HG03060 (cell line): ENCODE data around the gene TCF12.

Experiments used
- ATAC-seq: cut with Tn5 transposase; IDR thresholded peaks from one replicate; pipeline ENCODE4 v1.9.1; 2021; ENCODE audit warnings: low read depth, moderate number of reproducible peaks; ENCODE audit not compliant: unreplicated experiment

TCF12 gene

DNA sequence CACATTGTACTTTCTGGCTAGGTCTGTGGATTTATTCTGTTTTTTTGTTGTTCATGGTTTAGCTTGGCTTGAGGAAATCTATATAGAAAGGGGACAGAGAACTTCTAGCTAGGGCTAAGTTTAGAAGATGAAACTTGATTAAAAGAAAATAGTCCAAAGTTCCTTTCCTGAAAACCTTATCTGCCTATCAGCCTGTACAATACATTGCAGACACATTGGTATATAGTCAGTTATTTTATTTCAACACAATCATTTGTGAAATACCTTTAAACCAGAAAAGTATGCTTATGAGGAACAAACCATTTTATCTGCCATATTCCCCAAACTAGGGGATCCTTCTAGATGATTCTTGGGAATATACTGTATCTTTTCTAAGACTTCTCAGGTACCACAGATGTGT is 310.6 kb downstream of the TCF12 start:
- no peak for ATAC-seq

DNA sequence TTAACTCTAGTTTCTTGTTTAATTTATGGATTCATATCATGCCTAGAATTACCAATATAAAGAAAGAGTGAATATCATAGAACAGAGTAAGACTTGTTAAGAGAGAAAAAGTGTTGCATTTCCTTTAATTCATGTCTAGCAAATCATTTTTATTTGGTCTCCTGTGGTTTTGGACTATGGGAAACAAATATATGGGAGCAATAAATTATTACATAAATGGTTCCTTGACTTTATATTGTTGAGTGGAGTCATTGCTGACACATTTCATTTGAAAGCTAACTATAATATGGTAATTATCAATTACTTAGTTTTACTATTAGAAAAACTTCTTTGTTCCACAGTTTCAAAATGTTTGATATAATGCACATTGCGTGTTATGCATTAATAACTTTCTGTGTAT is 313.1 kb downstream of the TCF12 start:
- ATAC-seq: no peak

DNA sequence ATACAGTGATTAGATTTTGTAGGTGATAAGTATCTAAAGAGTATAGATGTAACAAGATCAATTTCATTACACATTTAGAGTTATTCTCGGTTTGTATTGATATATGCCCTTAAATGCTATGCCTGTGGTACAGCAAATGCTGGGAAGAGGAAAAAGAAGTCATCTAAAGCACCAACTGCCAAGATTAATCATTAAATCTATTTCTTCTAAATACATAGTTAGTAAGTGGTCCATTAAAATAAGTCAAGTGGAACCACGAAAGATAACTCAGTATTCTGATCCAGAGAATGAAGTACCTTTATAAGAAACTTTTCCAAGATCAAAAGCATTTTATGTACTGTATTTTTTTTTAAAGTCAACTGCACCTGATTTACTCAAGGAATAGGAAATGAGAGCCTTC is 315.7 kb downstream of the TCF12 start:
- ATAC-seq: no peak

DNA sequence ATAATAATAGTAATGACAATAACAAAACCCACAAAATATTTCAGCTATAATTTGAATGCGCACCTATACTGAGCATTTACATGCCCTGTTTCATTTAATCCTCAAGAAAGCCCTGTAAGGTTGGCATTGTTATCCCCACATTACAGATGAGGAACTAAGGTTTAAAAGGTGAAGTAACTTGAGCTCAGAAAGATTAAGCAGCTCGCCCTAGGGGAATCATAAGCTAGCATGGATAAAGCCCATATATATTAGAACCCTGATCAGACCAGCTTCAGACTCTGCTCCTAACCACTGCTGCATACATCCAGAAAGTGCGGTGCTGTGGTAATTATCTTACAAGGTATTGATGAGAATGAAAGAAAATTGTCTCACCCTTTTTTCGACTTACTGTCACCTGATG is 316.7 kb downstream of the TCF12 start:
- no peak for ATAC-seq

DNA sequence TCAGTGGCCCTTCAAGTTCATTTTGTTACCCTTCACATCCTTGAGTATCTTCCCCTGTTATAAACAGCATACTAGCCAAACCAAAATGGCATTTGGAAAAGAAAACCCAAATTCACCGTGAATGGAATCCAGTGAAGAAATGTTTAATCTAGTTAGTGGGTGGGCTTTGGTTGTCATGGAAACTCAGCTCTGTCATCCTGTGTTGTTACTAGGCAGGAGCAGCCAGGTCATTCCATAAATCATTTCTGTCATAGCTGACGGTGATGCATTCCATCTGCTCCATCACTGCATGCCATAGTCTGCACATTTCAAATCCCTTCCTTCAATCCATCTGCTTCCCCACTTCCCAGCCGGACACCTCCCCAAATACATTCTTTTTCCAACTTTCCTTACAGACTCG is 317.4 kb downstream of the TCF12 start:
- ATAC-seq: no peak

DNA sequence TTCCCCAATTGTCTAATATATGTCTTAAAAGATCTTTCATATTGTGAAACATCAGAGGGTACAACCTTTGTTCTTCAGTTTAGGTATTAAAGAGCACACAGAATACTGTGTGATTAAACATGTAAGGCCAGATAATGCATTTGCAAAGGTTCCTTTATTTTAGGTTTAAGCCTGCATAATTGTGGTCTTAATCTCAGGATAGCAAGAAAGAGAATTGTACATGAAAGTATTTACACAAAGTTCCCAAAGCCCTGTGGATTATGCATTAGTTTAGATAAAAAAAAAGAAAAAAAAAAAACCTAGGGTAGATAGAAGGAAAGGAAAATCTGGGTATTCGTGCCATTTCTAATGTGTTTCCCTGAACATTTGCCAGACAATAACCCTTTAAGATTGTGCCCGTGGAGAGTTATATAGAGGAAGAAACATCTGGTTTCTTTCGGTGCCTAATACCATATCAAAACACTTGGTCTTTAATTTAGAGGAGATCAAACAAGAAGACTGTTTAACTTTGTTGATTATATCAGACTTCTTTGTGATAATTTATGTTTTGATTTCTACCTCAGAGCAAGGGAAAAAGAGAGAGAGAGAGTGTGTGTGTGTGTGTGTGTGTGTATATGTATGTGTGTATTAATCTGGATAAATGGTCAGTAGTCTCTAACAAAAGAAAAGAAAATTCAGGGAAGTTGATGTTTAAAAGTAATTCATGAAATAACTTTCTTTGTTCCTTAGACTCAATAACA is 318.3 kb downstream of the TCF12 start:
- ATAC-seq: no peak

DNA sequence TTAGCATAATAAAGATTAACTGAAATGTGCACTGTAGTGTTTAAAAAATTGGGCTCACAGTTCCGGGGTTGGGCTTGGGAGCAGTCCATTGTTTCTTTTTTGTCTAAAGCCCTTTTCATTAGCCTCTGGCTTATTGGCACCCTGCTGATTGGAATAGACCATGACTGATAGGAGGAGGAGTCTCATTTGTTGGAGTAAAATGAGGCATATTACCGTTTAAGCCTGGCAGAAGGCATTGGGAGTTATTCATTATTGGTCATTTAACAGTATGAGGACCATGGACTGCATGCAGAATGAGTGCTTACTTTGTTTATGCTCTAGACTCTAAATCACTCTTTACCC is 318.8 kb downstream of the TCF12 start:
- no peak for ATAC-seq

DNA sequence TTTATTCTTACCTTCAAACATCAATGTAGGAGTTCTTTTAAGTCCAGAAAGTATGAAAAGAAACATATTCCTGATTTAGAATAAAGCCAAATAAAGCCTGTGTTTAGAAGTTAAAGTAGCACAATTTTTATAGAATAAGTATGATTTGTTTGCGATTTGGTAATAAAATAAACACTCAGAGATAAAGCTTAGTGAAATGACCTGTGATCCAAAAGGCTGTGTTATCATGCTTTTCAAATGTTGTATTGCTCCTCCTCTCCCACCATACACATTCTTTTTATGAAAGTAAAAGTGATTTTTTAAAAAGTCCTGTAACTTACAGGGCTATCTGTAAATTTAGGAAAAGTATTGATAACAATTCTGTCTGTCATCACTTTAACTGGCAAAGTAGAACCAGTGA is 319.2 kb downstream of the TCF12 start:
- no peak for ATAC-seq

DNA sequence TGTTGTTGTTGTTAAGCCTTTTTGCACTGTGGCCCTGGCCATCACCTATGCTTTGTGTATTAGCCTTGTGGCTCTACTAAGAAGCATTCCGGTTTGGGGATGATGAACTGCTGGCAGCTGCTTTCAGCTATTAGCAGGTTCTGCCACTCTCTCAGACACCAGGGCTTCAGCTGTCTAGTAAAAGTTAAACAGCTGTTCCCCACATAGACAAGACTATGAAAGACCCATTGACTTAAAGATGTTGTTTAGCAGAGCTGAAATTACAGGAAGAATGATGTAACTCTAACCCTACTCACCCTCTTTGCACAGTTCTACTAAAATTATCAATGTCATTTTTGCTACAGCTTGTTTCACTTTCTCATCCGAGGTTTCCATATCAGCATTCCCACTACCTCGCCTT is 326.7 kb downstream of the TCF12 start:
- ATAC-seq: no peak

DNA sequence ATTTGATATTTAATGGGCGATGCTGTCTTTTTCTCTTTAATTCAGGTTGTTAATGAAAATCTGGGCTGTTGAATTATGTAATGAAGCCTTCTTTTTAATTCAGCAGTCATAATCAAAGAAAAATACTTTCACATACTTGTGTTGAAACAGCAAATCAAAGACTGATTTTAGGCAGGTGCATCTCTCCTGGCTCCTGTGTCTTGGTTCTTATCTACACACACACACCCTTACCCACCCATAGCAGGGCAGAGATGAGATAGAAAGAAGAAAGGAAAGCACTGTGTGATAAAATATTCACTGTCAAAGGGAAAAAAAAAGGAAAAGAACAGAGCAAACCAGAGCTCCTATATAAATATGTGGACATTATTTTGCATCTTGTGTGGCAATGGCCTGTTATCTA is 327.3 kb downstream of the TCF12 start:
- ATAC-seq: no peak

DNA sequence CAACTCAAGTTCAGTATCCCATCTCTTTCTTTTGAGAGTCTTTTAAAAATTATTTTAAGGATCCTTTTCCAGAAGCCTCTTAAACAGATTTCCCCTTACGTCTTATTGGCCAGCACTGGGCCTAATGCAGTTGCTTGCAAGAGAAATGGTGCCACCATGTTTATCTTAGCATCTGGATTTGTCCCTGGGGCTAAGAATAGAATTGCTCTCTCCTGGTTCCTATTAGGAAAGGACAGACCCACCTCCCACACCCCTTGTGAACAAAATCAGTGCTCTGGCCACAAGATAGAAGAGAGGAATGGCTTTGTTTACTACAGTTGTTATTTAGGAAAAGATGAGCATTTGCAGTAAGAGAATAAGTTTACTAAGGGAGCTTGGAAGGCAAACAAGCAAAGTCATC is 329.6 kb downstream of the TCF12 start:
- ATAC-seq: no peak

DNA sequence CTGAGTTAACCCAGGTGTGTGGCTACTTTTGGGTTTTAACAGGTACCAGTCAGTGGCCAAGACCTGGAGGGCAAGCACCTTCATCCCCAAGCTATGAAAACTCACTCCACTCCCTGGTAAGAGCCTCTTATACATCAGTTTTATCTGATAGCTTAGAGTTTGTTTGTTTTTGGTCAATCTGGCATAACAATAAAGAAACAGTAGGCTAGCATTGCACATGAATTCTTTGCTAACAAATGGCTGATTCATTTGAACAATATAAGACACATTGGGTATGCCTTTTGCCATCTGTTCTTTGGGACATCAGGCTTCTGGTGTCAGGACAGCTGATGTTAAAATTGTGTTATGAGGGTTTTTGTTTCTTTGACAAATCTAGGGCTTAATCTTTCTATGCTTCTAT is 332.9 kb downstream of the TCF12 start:
- ATAC-seq: no peak

DNA sequence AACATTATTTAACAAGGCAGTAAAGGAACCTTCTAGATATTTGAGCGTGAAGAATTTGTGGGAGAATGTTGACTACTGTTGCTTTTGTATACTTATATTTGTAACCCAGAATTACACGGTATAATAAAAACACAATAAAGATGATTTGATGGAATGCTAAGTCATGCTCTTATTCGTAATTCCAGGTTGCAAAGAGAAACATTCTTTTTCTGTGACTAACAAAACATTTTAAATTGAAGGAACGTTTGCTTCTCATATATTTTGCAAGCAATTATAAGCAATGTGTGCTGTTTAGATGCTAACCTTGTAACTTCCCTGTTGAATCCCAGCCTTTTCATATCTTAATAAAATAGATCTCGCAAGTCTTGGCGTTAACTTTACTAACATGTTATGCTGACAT is 333.5 kb downstream of the TCF12 start:
- ATAC-seq: no peak

DNA sequence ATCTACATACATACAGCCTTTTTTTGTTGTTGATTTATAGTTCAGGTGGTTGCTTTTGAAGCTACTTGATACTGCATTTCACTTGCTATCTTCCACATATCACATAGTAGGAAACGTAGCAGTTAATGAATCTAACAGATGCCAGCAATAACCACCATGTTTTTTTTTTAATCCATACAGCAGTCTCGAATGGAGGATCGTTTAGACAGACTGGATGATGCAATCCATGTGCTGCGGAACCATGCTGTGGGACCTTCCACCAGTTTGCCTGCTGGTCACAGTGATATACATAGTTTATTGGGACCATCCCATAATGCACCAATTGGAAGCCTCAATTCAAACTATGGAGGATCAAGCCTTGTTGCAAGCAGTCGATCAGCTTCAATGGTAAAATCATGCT is 334.6 kb downstream of the TCF12 start:
- no peak for ATAC-seq

DNA sequence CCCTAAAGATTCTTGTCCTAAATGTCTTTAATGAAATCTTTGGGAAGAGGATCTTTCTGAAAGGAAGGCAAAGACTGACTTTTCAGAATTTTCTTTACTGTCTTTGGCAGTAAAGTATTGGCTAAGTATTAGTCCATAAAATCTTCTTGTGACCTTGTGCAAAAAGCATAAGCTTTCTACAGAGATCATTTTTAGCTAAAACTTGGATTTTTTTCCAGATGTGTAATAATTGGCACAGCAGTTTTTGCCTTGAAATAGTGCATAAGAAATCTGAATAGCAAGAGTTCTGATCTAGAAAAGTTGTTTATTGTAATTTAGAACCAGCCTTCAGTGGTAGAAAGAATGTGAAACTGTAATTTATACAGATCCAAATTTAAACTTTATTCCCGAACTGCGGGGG is 335.1 kb downstream of the TCF12 start:
- ATAC-seq: no peak

DNA sequence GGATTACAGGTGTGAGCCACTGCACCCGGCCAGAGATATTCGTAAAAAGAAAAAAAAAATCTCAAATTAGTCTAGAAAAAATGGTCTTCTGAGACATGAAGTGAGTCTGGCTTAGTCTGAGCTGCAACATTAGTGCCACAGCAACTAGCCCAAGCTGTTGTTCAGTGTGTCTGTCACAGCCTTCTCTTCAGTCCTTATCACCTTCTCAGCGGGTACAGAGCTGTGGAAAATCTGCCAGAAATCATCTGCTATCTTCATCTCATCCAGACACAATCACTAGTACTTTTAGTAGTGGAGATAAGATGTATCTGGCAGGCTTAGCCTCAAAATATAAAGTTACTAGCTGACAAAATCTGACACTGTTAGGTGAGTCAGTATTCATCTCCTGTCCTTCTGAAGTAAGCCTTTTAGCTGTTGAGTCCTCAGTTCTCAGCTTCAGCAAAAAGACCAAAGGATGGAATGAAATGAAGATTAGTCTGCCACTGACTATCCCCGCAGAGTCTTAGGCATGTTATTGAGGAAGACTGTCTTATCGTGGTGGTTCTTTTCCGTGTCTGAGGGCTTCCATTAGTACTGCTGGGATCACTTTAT is 337.4 kb downstream of the TCF12 start:
- ATAC-seq: no peak

DNA sequence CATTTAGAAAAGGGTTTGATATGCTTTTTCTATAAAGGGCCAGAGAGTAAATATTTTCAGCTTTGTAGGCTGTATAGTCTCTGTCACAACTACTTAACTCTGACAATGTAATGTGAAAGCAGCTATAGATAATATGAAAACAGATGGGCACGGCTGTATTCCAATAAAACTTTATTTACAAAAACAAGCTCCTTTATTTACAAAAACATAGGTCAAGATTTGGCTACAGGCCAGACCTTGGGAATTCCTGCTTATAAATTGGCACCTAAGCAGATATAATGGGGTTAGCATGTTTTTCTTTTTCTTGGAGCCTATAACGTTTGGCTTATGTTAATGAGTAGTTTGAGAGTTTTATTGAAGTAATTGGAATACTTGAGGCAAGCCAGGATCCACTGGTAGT is 338.5 kb downstream of the TCF12 start:
- no peak for ATAC-seq

DNA sequence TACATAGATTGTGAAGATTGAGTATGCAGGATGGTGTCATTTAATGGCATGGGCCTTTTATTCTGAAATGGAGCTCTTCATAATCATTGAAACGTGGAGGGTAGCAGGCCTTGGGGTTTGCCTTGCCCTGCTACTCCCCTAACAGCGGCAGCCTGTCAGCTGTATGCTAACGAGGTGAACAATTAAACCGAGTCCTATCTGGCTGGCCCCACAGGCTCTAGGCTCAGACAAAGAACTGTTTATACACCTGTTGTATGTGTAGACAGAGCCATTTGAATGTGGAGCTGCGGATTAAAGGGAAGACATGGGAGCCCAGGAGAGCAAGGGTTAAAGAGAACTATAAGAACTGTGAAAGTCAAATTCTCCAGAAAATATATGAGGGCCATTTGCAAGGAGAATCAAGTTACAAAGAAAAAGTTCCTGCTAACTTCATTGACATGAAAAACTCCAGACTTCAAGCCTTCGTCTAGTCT is 341.2 kb downstream of the TCF12 start:
- ATAC-seq: no peak

DNA sequence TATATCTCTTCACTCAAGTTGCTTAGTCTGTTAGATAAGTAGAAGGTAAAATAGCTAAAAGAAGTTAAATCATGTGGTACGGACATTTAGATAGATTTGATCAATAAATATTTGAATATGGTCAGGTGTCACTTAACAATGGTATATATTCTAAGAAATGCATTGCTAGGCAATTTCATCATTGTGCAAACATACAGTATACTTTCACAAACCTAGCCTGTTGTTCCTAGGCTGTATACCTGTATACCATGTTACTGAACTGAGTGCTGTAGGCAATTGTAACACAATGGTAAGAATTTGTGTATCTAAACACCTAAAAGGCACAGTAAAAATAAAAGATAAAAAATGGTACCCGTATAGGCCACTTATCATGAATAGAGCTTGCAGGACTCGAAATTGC is 345.1 kb downstream of the TCF12 start:
- ATAC-seq: no peak

DNA sequence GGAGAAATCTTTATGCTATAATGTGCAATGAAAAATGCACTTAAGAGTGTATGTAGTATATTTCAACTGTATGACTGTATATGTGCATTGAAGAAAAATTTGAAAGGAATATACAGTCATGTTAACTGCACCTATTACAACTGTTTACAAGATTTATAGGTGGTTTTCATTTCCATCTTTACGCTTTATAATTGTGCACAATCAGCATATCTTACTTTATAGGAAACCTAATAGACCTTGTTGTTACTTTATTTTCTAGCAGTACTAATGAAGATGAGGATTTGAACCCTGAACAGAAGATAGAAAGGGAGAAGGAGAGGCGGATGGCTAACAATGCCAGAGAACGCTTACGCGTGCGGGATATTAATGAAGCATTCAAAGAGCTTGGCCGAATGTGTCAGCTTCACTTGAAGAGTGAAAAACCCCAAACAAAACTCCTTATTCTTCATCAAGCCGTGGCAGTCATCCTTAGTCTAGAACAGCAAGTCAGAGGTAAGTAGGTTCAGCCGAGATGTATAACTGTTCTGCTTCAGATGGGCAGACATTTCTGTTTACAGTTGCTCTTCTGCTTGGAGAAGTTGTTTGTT is 354.4 kb downstream of the TCF12 start:
- ATAC-seq: no peak

DNA sequence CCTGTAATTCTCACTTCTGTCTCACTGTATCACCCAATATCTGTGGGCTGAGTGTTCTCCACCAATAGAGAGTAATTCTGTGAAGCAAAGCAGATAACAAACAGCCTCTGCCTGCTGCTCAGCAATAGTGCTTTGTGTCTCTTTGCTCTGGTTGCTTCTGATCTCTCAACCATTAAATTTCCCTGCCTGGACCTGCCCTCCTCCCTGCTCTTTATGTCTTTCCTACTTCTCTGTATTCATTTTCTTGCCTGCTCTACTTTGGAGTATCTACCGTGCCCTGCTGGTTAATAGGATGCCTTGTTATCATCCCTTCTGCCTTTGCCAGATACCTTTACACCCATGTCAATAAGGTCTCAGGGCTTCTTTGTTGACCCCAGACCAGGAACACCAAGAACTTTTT is 355.0 kb downstream of the TCF12 start:
- no peak for ATAC-seq

DNA sequence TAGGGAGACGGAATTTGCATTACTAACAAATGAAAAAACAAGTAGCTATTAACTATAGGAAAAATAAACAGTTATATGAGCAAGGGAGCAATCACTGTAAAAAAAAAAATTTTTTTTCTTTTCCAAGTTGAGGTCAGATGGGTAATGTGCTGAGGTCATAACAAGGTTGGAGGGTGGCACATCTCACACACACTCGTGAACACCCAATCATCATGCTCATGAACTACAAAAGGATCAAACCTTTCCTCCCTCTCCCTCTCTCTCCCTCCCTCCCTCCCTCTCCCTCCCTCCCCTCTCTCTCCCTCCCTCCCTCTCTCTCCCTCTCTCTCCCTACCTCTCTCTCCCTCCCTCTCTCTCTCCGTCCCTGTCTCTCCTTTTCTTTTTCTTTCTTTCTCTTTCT is 360.0 kb downstream of the TCF12 start:
- no peak for ATAC-seq
